H9 (cell line): Measurements from ENCODE around the gene RIC1. TPM values are rescaled to one million over a fixed set of nuclear protein-coding genes. Genes with fewer than 3 reads are reported as not detected.

ENCODE experiments used
- DNase-seq: peaks from one replicate; pipeline ENCODE4 v3.0.0-alpha.2; 2017
- H2AFZ ChIP-seq: one replicate; pipeline ENCODE4 v1.6.1; 2013; ENCODE audit warnings: mild to moderate bottlenecking, low read length, control low read depth, moderate library complexity
- H2AK5ac ChIP-seq: 2 replicates; pipeline ENCODE4 v1.6.1; 2013; ENCODE audit warnings: low read length, control low read depth, mixed read lengths; ENCODE audit not compliant: insufficient read length
- H2BK120ac ChIP-seq: one replicate; pipeline ENCODE4 v1.6.1; 2013; ENCODE audit warnings: low read depth, mild to moderate bottlenecking, low read length, control low read depth, inconsistent platforms; ENCODE audit not compliant: poor library complexity, severe bottlenecking
- H2BK12ac ChIP-seq: 2 replicates; pipeline ENCODE4 v1.6.1; 2013; ENCODE audit warnings: low read length, control low read depth, mixed read lengths, low read depth; ENCODE audit not compliant: insufficient read length
- H2BK15ac ChIP-seq: 2 replicates; pipeline ENCODE4 v1.6.1; 2013; ENCODE audit warnings: low read depth, low read length, control low read depth
- H2BK20ac ChIP-seq: one replicate; pipeline ENCODE4 v1.6.1; 2013; ENCODE audit warnings: low read depth, mild to moderate bottlenecking, low read length, control low read depth, inconsistent platforms; ENCODE audit not compliant: poor library complexity, severe bottlenecking
- H2BK5ac ChIP-seq: 2 replicates; pipeline ENCODE4 v1.6.1; 2013; ENCODE audit warnings: low read length, control low read depth, mixed read lengths; ENCODE audit not compliant: insufficient read length
- H3K14ac ChIP-seq: 2 replicates; pipeline ENCODE4 v1.6.1; 2013; ENCODE audit warnings: low read length, control low read depth; ENCODE audit not compliant: insufficient read depth
- H3K18ac ChIP-seq: 2 replicates; pipeline ENCODE4 v1.6.1; 2013; ENCODE audit warnings: low read depth, mild to moderate bottlenecking, mixed read lengths, low read length, control low read depth; ENCODE audit not compliant: insufficient read length
- H3K23ac ChIP-seq: 2 replicates; pipeline ENCODE4 v1.6.1; 2013; ENCODE audit warnings: low read length, control low read depth, mixed read lengths, low read depth; ENCODE audit not compliant: insufficient read length
- H3K23me2 ChIP-seq: 2 replicates; pipeline ENCODE4 v1.6.1; 2013; ENCODE audit warnings: low read depth, mild to moderate bottlenecking, mixed read lengths, low read length, control low read depth; ENCODE audit not compliant: insufficient read length, poor library complexity, severe bottlenecking
- H3K27ac ChIP-seq: 2 replicates; pipeline ENCODE4 v1.5.1; 2013; ENCODE audit warnings: low read length, control low read depth, mixed read lengths, low read depth; ENCODE audit not compliant: insufficient read length
- H3K27me3 ChIP-seq: 2 replicates; pipeline ENCODE4 v1.6.1; 2013; ENCODE audit warnings: low read length, control low read depth, inconsistent platforms; ENCODE audit not compliant: insufficient read depth
- H3K4ac ChIP-seq: 2 replicates; pipeline ENCODE4 v1.6.1; 2013; ENCODE audit warnings: low read depth, mild to moderate bottlenecking, control low read depth, inconsistent platforms, low read length, moderate library complexity
- H3K4me1 ChIP-seq: 2 replicates; pipeline ENCODE4 v1.6.1; 2013; ENCODE audit warnings: low read length, control low read depth, inconsistent platforms; ENCODE audit not compliant: insufficient read depth
- H3K4me2 ChIP-seq: 2 replicates; pipeline ENCODE4 v1.6.1; 2013; ENCODE audit warnings: low read length, control low read depth, mixed read lengths; ENCODE audit not compliant: insufficient read length, insufficient read depth
- H3K56ac ChIP-seq: 2 replicates; pipeline ENCODE4 v1.6.1; 2013; ENCODE audit warnings: low read depth, mild to moderate bottlenecking, mixed read lengths, low read length, control low read depth; ENCODE audit not compliant: insufficient read length
- H3K79me1 ChIP-seq: 2 replicates; pipeline ENCODE4 v1.6.1; 2013; ENCODE audit warnings: low read depth, mild to moderate bottlenecking, moderate library complexity, low read length, control low read depth, inconsistent platforms; ENCODE audit not compliant: insufficient read depth, poor library complexity, severe bottlenecking
- H3K79me2 ChIP-seq: 2 replicates; pipeline ENCODE4 v1.6.1; 2013; ENCODE audit warnings: low read length, control low read depth, inconsistent platforms; ENCODE audit not compliant: insufficient read depth
- H3K9ac ChIP-seq: 2 replicates; pipeline ENCODE4 v1.6.1; 2013; ENCODE audit warnings: low read length, control low read depth, mixed read lengths; ENCODE audit not compliant: insufficient read length; ENCODE audit errors: extremely low read depth
- H3K9me3 ChIP-seq: one replicate; pipeline ENCODE4 v1.6.1; 2013; ENCODE audit warnings: low read depth, low read length, inconsistent platforms; ENCODE audit not compliant: control insufficient read depth
- H3T11ph ChIP-seq: one replicate; pipeline ENCODE4 v1.6.1; 2013; ENCODE audit warnings: mild to moderate bottlenecking, low read length, control low read depth, inconsistent platforms
- H4K20me1 ChIP-seq: one replicate; pipeline ENCODE4 v1.6.1; 2013; ENCODE audit not compliant: control insufficient read depth, insufficient read length, insufficient read depth
- H4K5ac ChIP-seq: 2 replicates; pipeline ENCODE4 v1.6.1; 2013; ENCODE audit warnings: low read depth, mild to moderate bottlenecking, mixed read lengths, low read length, control low read depth; ENCODE audit not compliant: insufficient read length
- H4K8ac ChIP-seq: replicated peaks from 2 replicates; pipeline ENCODE4 v1.6.1; 2013; ENCODE audit warnings: low read length, control low read depth, mixed read lengths, low read depth; ENCODE audit not compliant: insufficient read length
- H4K91ac ChIP-seq: 2 replicates; pipeline ENCODE4 v1.6.1; 2013; ENCODE audit warnings: low read depth, mild to moderate bottlenecking, moderate library complexity, mixed read lengths, low read length, control low read depth; ENCODE audit not compliant: insufficient read length
- H3K27ac Mint-ChIP-seq, 3 experiments: 2 replicates in 2 of 3; 3 replicates in 1 of 3; pipeline ENCODE4 v1.8.0; 2020 to 2021; ENCODE audit warnings: mixed read lengths in 3 of 3, mild to moderate bottlenecking in 1 of 3, moderate library complexity in 1 of 3
- H3K27me3 Mint-ChIP-seq: 2 replicates; pipeline ENCODE4 v1.8.0; 2021; ENCODE audit warnings: low read depth, mild to moderate bottlenecking, moderate library complexity, mixed read lengths
- H3K36me3 Mint-ChIP-seq, 3 experiments: 2 replicates in 2 of 3; 3 replicates in 1 of 3; pipeline ENCODE4 v1.8.0; 2020 to 2021; ENCODE audit warnings: low read depth in 3 of 3, mixed read lengths in 3 of 3; ENCODE audit not compliant: insufficient read depth in 1 of 3
- H3K4me1 Mint-ChIP-seq, 2 experiments: 2 replicates each; pipeline ENCODE4 v1.8.0; 2020; ENCODE audit warnings: mixed read lengths in 2 of 2
- H3K4me3 Mint-ChIP-seq, 2 experiments: 2 replicates in 1 of 2; 3 replicates in 1 of 2; pipeline ENCODE4 v1.8.0; 2020 to 2021; ENCODE audit warnings: mild to moderate bottlenecking in 2 of 2, mixed read lengths in 2 of 2, moderate library complexity in 1 of 2
- H3K9me3 Mint-ChIP-seq, 2 experiments: 2 replicates in 1 of 2; 3 replicates in 1 of 2; pipeline ENCODE4 v1.8.0; 2020; ENCODE audit warnings: mild to moderate bottlenecking in 2 of 2, mixed read lengths in 2 of 2, moderate library complexity in 1 of 2
- WGBS: extraction: QIAGEN DNeasy Blood & Tissue Kit; methylation state at CpG from one replicate; pipeline ENCODE4 v1.1.7; 2013; ENCODE audit warnings: missing lambda C conversion rate, low lambda C conversion rate, mixed read lengths; ENCODE audit not compliant: insufficient read length; ENCODE audit errors: extremely low coverage; 5-methylcytosine and 5-hydroxymethylcytosine counted together
- total RNA-seq: library from RNA; stranded (reverse); gene quantifications from 2 replicates; pipeline ENCODE4 v1.2.1, GENCODE V29; 2021
- TF ChIP-seq, protein P1 (sequence below): fragments of 200-600 bp; sonication (generic); conservative IDR thresholded peaks from 3 replicates; pipeline ENCODE4 v1.8.0; 2021; ENCODE audit warnings: antibody characterized with exemption, mild to moderate bottlenecking

Gene RIC1
- total RNA-seq, 1 experiment from 2014 or later = 13.7 TPM

GRCh38 chr9:5801739-5802113, 172.8 kb downstream of the RIC1 start:
- no peak for DNase-seq
- Histone ChIP-seq H3K14ac (no peak overlapping the region), H2BK12ac (no peak overlapping the region), H3K9ac (no peak overlapping the region), H2AK5ac (no peak overlapping the region), H2BK5ac (no peak overlapping the region), H4K8ac (no peak overlapping the region), H3K56ac (no peak overlapping the region), H3K4me1 (no peaks in the 10 kb centered on the region), H4K91ac (no peak overlapping the region), H3K79me1 (no peaks in the 10 kb centered on the region), H3K27me3 (no peaks in the 10 kb centered on the region), H3K27ac (no peak overlapping the region), H4K20me1 (no peaks in the 10 kb centered on the region), H3K4me2 (no peak overlapping the region), H3K79me2 (no peaks in the 10 kb centered on the region), H4K5ac (no peak overlapping the region), H3T11ph (no peak overlapping the region), H3K9me3 (no peaks in the 10 kb centered on the region), H3K23ac (no peak overlapping the region), H3K18ac (no peak overlapping the region), H2BK20ac (no peak overlapping the region), H3K23me2 (no peaks in the 10 kb centered on the region), H2AFZ (no peak overlapping the region), H2BK120ac (no peak overlapping the region), H2BK15ac (no peak overlapping the region), H3K4ac (no peak overlapping the region)
- H3K27ac Mint-ChIP-seq = no peak overlapping the region; a peak in 1 of 7 replicates
- H3K36me3 Mint-ChIP-seq = peaks cover 0 to 5% (median 4%) of the 10 kb centered on the region in 3 experiments; a peak in 3 of 7 replicates
- no CpG with 5 or more reads among the region's 3 CpGs for WGBS
- H3K4me1 Mint-ChIP-seq = no peaks in the 10 kb centered on the region
- no peak overlapping the region for H3K4me3 Mint-ChIP-seq
- H3K9me3 Mint-ChIP-seq = no peaks in the 10 kb centered on the region
- TF ChIP-seq, protein P1, sequence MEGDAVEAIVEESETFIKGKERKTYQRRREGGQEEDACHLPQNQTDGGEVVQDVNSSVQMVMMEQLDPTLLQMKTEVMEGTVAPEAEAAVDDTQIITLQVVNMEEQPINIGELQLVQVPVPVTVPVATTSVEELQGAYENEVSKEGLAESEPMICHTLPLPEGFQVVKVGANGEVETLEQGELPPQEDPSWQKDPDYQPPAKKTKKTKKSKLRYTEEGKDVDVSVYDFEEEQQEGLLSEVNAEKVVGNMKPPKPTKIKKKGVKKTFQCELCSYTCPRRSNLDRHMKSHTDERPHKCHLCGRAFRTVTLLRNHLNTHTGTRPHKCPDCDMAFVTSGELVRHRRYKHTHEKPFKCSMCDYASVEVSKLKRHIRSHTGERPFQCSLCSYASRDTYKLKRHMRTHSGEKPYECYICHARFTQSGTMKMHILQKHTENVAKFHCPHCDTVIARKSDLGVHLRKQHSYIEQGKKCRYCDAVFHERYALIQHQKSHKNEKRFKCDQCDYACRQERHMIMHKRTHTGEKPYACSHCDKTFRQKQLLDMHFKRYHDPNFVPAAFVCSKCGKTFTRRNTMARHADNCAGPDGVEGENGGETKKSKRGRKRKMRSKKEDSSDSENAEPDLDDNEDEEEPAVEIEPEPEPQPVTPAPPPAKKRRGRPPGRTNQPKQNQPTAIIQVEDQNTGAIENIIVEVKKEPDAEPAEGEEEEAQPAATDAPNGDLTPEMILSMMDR = no peak
- no peaks in the 10 kb centered on the region for H3K27me3 Mint-ChIP-seq
